IPS-15b (cell line): ENCODE results near the gene BMERB1.
"Not testable (repeated sequence)": the region's sequence is repeated elsewhere in the genome, so short reads cannot be mapped to it uniquely, and the experiment has no call there.

Experiments
- H3K27me3 ChIP-seq: one replicate; pipeline ENCODE4 v1.6.1; 2013; ENCODE audit warnings: low read length; ENCODE audit not compliant: control insufficient read depth, insufficient read depth
- H3K36me3 ChIP-seq: one replicate; pipeline ENCODE4 v1.6.1; 2013; ENCODE audit warnings: low read length; ENCODE audit not compliant: control insufficient read depth, insufficient read depth
- H3K4me1 ChIP-seq: one replicate; pipeline ENCODE4 v1.6.1; 2013; ENCODE audit warnings: mild to moderate bottlenecking, low read length; ENCODE audit not compliant: control insufficient read depth, insufficient read depth
- H3K4me3 ChIP-seq: one replicate; pipeline ENCODE4 v1.5.1; 2013; ENCODE audit warnings: low read depth, low read length
- H3K9ac ChIP-seq: one replicate; pipeline ENCODE4 v1.6.1; 2013; ENCODE audit warnings: low read depth, mild to moderate bottlenecking, low read length
- H3K9me3 ChIP-seq: one replicate; pipeline ENCODE4 v1.6.1; 2013; ENCODE audit warnings: mild to moderate bottlenecking, low read length; ENCODE audit not compliant: control insufficient read depth, insufficient read depth

BMERB1 gene

DNA sequence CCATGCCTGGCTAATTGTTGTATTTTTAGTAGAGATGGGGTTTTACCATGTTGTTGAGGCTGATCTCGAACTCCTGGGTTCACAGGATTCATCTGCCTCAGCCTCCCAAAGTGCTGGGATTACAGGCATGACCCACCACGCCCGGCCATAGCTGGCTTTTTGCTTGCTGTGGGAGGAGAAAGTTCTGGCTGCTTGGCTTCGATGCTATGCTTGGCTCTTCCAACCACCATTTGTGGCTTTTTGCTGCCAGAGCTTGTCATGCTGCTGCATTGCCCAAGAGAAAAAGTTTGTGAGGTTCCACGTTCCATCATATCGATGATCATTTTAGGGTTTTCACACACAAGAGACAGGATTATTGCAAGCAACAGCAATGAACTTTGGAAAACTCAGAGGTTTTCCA lies 16.2 kb downstream of the BMERB1 start:
- Histone ChIP-seq H3K36me3 (no peaks in the 10 kb centered on the region), H3K9me3 (no peaks in the 10 kb centered on the region), H3K27me3 (no peaks in the 10 kb centered on the region), H3K9ac (no peak overlapping the region), H3K4me3 (no peak overlapping the region), H3K4me1 (no peaks in the 10 kb centered on the region)

DNA sequence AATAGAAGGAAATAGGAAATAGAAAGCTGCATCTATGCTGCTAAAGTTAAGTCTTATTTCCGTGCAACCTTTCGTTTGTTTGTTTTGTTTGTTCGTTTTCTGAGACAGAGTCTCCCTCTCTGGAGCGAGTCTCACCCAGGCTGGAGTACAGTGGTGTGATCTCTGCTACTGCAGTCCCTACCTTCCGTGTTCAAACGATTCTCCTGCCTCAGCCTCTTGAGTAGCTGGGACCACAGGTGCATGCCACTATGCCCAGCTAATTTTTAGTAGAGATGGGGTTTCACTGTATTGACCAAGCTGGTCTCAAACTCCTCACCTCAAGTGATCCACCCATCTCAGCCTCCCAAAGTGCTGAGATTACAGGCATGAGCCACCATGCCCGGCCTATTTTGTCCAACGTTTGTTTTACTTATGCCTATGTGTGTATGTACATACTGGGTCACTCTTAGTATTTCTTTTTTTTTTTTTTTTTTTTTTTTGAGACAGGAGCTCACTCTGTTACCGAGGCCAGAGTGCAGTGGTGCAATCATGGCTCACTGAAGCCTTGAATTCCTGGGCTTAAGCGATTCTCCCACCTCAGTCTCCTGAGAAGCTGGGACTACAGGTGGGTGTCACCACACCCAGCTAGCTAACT lies 16.8 kb downstream of the BMERB1 start:
- H3K36me3 ChIP-seq = no peaks in the 10 kb centered on the region
- H3K9ac ChIP-seq = no peak overlapping the region
- no peaks in the 10 kb centered on the region for H3K9me3 ChIP-seq
- no peak overlapping the region for H3K4me3 ChIP-seq
- H3K27me3 ChIP-seq = no peaks in the 10 kb centered on the region
- no peaks in the 10 kb centered on the region for H3K4me1 ChIP-seq

- Histone ChIP-seq H3K9ac (no peak overlapping the region), H3K4me1 (no peaks in the 10 kb centered on the region), H3K36me3 (no peaks in the 10 kb centered on the region), H3K9me3 (no peaks in the 10 kb centered on the region), H3K27me3 (no peaks in the 10 kb centered on the region), H3K4me3 (no peak overlapping the region)
These were observed 18.0 kb downstream of the BMERB1 start for GRCh38 chr16:15452246-15452855.

GRCh38 chr16:15453296-15453695 lies 18.9 kb downstream of the BMERB1 start:
- H3K4me3 ChIP-seq, H3K36me3 ChIP-seq, H3K9me3 ChIP-seq, H3K4me1 ChIP-seq, H3K9ac ChIP-seq, H3K27me3 ChIP-seq: not testable (repeated sequence)

- not testable (repeated sequence) for H3K4me1 ChIP-seq, H3K27me3 ChIP-seq, H3K4me3 ChIP-seq
These were observed 20.5 kb downstream of the BMERB1 start for GRCh38 chr16:15454933-15455332.

DNA sequence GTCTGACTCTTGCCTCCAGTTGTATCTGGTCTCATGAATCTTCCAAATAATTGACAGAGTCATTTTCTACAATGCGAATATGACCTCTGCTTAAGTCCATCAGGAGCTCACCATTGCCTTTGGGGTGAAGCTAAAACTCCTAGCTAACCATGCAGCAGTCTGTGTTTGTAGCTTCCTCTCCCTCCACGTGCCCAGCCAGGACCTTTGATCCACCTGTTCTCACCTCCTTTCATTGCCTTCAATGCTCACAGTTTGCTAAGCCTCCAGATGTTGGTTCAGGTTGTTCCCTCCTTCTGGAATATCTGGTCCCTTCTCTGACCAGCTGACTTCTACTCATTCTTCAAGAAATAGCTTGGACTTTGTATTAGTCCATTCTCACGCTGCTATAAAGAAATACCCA lies 23.0 kb downstream of the BMERB1 start:
- Histone ChIP-seq H3K27me3 (no peaks in the 10 kb centered on the region), H3K4me1 (no peaks in the 10 kb centered on the region), H3K9ac (no peak overlapping the region), H3K4me3 (no peak overlapping the region), H3K36me3 (no peaks in the 10 kb centered on the region), H3K9me3 (no peaks in the 10 kb centered on the region)

More at GRCh38 chr16:15454933-15455332, 20.5 kb downstream of the BMERB1 start:
- H3K9me3 ChIP-seq, H3K9ac ChIP-seq, H3K36me3 ChIP-seq: not testable (repeated sequence)

DNA sequence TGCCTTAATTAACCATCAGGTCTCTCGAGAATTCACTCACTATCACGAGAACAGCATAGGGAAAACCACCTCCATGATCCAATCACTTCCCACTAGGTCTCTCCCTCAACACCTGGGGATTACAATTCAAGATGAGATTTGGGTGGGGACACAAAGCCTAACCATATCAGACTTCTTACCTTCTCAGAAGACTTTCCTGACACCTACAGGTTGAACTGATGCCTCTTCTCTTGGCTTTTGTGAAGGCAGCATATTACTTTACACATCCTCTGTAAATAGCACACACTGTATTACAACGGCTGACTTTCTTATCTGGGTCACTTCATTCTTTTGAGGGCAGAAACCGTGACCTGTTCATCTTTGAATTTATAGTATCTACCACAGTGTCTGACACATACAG lies 23.6 kb downstream of the BMERB1 start:
- no peaks in the 10 kb centered on the region for H3K4me1 ChIP-seq
- no peaks in the 10 kb centered on the region for H3K9me3 ChIP-seq
- no peaks in the 10 kb centered on the region for H3K36me3 ChIP-seq
- no peak overlapping the region for H3K4me3 ChIP-seq
- no peak overlapping the region for H3K9ac ChIP-seq
- no peaks in the 10 kb centered on the region for H3K27me3 ChIP-seq

- Histone ChIP-seq H3K9ac (no peak overlapping the region), H3K9me3 (no peaks in the 10 kb centered on the region), H3K36me3 (no peaks in the 10 kb centered on the region), H3K4me1 (no peaks in the 10 kb centered on the region), H3K4me3 (no peak overlapping the region), H3K27me3 (no peaks in the 10 kb centered on the region)
These were observed 25.4 kb downstream of the BMERB1 start for GRCh38 chr16:15459791-15460190.

GRCh38 chr16:15460601-15461000 lies 26.2 kb downstream of the BMERB1 start:
- Histone ChIP-seq H3K27me3 (no peaks in the 10 kb centered on the region), H3K9ac (no peak overlapping the region), H3K36me3 (no peaks in the 10 kb centered on the region), H3K9me3 (no peaks in the 10 kb centered on the region), H3K4me3 (no peak overlapping the region), H3K4me1 (no peaks in the 10 kb centered on the region)

- no peaks in the 10 kb centered on the region for H3K36me3 ChIP-seq
- no peaks in the 10 kb centered on the region for H3K27me3 ChIP-seq
- no peak overlapping the region for H3K4me3 ChIP-seq
- H3K9me3 ChIP-seq = no peaks in the 10 kb centered on the region
- H3K4me1 ChIP-seq = no peaks in the 10 kb centered on the region
- H3K9ac ChIP-seq = no peak overlapping the region
These were observed 27.0 kb downstream of the BMERB1 start for GRCh38 chr16:15461376-15461775.

DNA sequence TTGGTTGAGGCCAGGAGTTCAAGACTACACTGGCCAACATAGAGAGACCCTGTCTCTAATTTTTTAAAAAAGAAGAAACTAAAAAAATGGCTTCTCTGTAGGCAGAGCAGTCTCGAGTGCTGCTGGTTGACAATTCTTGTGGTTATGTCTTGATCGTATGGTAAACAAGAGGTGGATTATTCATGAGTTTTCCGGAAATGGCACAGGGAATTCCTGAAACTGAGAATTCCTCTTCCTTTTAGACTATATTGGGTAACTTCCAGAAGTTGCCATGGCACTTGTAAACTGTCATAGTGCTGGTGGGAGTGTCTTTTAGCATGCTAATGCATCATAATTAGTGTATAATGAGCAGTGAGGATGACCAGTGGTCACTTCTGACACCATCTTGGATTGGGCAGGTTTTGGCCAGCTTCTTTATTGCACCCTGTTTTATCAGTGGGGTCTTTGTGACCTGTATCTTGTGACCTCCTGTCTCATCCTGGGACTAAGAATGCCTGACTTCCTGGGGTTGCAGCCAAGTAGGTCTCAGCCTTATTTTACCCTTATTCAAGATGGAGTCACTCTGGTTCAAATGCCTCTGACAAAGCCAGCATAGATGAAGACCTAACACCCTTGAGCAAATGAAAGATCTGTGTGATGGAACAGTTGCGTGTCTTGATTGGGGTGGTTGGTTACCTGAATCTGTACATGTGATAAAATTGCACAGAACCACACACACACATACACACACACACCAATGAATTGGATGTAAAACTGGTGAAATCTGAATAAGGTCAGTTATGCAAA lies 30.2 kb downstream of the BMERB1 start:
- Histone ChIP-seq H3K27me3 (no peaks in the 10 kb centered on the region), H3K4me1 (no peaks in the 10 kb centered on the region), H3K36me3 (no peaks in the 10 kb centered on the region), H3K9me3 (no peaks in the 10 kb centered on the region), H3K9ac (no peak overlapping the region), H3K4me3 (no peak overlapping the region)

- Histone ChIP-seq H3K27me3 (no peaks in the 10 kb centered on the region), H3K4me1 (no peaks in the 10 kb centered on the region), H3K36me3 (no peaks in the 10 kb centered on the region), H3K9ac (no peak overlapping the region), H3K4me3 (no peak overlapping the region), H3K9me3 (no peaks in the 10 kb centered on the region)
These were observed 31.7 kb downstream of the BMERB1 start for GRCh38 chr16:15466131-15466530.
